Measurements from ENCODE around the gene PALD1.
"Not testable (repeated sequence)": the region's sequence is repeated elsewhere in the genome, so short reads cannot be mapped to it uniquely, and the experiment has no call there.

PALD1 gene

DNA sequence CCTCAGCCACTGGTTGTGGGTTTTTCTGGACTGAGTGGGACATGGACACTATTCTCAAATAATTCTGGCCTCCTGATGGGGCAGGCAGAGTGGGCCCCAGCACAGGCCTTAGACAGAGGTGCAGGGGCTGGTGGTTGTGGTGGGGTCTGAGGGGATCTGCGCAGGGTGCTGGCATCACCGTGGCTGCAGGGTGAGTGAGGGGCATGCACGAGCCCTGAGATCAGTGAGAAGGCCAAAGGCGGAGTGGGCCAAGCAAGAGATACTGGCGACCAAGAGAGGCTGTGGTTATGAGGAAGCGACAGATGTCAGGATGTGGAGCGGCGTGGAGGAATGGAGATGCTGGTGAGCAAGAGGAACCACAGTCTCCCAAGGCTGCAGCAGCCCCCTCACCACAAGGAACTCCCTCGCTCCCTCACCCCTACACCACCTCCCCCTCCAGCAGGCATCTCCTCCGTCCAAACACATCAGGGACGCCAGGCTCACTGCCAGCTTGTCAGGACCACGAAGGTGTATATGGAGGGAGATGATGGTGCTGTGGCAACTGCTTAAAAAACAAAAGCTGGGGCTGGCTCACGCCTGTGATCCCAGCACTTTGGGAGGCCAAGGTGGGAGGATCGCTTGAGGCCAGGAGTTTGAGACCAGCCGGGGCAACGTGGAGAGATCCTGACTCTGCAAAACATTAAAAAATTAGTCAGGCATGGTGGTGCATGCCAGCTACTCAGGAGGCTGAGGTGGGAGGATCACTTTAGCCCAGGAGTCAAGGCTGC, 114.4 kb downstream of the PALD1 start:
- no peak for DNase-seq

- no peak for DNase-seq
These were observed 114.9 kb downstream of the PALD1 start for GRCh38 chr10:70593513-70593890.

DNA sequence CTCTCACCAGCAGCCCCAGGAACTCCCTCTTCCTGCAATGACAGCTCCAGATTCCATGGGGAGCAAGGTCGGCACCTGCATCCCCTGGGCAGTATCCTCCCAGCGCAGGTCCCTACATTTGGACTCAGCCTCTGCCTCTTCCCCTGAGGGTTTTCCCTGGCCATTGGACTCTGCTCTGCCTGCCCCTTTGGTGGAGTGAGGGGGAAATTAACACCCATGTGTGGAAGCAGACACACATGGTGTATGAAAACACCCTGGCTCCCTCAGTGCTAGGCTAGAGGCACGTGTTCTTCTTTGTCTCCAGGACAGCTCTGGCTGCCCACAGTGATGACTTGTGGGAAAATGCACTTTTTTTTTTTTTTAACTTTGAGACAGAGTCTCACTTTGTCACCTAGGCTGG, 115.6 kb downstream of the PALD1 start:
- DNase-seq, result no peak

DNA sequence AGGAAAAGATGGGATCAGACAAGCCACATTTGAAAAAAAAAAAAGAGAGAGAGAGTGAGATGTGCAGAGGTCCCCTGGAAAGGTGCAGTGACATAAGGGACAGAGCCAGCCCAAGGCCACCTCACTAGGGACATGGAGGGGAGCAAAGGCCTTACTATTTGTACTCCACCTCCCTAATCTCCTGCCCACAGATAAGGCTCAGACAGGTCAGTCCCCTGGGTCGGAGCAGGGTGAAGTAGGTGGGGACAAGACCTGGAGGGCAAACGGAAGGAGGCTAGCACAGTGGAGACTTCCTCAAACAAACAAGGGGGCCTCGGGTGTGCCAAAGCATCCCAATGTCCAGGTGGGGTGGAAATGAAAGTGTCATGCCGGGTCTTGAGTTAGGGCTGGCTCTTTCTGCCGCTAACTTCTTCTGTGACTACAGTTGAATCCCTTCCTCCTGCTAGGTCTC, 117.0 kb downstream of the PALD1 start:
- DNase-seq, result no peak

DNA sequence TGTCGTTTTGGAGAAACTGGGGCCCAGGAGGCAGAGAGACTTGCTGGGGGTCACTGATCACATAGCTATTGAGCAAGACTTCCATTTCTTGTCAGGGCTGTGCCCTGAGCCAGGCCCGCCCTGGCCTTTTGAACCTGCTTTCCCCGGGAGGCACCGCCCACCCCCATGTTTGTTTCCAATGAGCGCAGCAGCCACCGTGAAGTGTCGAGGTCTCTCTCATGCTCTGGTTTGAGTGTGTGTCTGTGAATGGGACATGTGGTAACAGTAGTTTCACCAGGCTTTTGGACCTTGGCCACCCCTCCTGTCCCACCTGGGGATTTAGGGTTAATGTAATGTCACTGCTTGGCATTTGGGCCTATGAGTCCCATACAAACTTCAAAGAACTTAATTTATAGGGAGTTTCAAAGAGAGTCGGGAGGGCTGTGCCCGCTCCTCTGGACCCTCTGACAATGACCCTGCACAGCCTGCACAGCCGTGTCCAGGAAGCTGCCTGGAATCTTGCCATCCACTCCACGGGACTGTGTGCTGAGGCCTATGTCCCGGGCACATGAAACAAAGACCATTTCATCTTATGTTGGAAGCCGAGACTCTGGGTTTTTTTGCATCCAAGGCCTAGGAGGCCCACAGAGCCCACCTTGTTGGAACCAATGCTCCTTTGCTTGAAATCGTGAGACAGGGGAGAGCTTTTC, 117.7 kb downstream of the PALD1 start:
- no peak for DNase-seq

DNA sequence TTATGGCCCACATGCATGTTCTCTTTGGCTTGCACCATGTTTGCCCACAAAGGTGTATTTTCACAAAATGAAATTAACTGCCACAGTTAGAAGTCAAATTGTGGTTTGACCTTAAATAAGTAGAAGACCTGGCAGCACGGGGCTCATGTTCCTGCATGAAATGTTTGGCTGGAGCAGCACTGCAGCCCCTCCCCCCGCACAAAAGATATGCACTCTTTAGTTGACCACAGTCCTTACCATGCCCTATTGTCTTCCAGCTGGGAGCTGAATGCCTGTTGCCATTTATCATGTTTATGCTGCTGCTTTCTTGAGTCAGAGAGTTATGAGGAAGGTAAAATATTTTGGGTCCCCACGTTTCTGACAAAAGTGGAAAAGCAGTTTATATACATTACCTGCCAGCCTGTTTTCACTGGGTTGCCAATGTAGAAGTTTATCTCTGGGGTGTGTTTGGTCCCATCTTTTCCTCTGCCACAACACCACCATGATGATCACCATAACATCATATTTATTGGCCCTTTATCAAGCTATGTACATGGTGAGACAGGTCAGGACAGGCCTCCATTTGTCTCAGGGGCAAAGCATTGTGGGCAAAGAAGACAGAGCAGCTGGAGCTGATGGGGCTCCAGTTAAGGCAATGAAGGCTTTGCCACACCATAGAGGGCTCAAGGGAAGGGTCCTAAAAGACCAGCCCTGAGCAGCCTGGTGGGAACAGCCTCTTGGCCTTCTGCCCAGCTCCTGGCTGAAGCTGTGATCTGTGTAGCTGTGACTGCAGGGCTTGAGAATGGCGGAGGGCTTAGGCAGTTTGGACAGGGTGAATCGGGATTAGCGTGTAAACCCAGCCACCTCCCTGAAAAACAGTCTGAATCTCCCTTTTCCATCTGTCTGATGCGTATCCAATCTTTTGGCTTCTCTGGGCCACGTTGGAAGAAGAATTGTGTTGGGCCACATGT, 118.6 kb downstream of the PALD1 start:
- no peak for DNase-seq

DNA sequence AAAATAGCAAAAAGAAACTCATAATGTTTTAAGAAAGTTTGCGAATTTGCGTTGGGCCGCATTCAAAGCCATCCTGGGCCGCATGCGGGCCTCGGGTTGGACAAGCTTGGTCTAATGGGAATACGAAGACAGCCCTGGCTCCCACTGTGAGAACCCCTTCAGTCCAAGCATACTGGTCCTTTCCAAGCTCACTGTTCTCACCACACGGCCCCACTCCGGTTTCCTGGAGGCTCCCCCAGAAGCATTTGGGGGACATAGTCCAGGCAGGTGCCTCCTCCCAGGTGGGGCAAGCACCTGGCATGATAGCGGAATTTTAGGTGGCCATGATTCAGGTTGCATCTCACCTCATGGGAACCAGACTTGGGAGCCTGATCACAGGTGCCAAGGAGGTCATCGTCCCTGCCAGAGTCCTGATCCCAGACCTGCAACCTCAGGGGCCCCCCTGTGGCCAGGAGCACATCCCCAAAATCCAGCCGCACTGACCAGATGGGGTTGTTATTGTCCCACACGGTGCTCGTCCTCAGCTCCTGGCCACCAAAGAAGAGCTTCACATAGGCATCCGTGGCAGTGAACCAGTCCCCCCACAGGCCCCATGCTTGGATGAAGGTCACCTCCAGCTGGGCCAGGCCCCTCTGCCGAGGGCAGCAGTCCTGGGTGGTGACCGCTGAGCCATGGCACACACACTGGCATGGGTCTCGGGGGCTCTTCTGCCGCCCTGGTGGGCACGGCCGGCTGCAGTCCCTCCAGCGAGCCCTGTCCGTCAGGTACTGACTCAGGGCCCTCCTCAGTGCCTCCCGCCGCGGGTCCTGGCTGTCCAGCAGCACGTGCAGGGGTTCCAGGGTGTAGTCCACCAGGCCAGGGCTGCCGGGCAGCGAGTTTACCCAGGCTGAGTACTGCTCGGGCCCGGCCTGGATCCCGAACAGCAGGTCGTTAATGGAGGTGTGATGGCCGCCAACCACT, 119.6 kb downstream of the PALD1 start:
- no peak for DNase-seq

DNA sequence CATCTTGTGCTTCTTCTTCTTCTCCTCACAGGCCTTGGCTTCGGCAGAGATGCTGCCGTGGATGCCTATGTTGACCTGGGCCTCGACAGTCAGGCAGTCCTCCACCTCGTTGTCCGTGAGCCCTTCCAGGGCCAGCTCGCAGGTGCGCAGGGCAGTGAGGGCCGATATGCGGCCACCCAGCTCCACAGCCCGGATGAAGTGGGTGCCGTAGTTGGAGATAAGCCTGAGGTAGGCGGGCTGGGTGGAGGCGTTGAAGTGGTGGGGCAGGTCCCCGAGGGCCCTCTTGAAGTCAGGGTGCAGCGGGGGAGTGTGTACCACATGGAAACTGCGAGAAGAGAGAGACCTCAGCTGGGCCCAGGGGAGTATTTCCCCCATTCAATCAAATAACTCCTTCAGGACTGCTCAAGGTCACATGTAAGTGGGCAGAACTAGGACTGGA, 120.3 kb downstream of the PALD1 start:
- no peak for DNase-seq

DNA sequence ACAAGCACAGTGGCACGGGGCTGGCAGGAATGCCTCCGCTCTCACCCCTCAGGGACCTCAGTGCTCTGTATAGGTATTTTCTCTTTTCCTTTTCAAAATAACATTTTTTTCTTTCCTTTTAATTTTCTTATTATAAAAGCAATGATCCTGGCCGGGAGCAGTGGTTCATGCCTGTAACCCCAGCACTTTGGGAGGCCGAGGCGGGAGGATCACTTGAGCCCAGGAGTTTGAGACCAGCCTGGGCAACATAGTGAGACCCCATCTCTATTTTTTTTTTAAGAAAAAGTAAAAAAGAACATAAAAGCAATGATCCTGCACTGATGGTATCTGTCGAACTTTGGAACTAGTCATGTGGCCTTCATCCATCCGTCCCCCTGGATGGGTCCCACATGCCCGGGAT, 120.8 kb downstream of the PALD1 start:
- DNase-seq, result no peak

DNA sequence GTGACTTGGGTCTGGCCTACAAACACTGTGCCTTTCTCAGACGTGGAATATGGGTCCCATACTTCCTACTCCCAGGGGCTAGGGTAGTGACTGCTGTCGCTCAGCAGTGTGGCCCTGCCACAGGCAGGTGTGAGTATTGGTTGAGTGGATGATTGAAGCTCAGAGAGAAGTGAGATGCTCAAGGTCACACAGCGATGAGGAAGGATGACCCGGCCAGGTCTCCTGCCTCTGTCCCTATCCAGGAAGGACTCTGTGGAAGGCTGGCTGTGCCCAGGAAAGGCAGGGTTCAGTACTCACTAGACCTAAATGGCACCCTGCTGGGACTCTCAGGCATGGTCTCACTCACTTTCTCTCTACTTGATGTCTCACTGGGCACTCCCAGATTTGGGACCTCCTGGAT, 121.2 kb downstream of the PALD1 start:
- DNase-seq, result no peak

DNA sequence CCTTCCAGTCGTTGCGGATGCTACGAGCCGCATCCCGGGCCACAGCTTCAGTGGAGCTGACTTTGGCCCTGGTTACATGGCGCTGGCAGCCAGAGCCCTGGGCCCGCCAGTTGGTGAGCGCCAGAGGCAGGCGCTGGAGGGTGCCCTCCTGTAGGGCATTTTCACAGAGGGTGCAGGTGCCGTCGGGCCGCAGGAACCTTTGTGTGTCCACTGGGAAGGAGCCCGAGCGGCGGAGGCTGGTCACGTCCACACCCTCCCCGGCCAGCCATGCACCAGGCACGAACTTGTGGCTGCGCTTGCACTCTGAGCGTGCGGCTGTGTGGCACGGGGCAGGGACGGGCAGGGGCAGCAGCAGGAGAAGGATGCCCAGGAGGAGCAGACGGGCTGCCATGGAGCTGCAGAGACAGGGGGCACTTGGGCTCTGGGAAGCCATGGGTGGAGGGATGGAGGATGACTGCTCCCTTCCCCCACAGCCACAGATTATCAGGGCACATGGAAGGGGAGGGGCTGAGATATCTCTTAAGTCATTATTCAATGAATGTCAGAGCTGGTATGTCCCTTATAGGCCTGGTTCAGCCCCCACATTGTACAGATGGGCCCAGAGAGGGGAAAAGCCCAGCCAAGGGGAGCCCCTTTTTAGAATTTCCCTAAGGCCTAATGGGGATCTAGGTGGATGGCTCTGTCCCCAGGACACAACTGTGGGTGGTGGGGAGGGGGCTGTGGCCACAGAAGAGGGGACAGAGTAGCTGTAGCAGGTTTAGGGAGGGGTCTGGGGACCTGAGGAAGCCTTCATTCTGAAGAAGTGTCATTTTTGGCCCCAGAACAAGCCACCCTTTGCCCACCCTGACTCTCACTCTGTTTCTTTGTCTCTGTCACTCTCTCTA, 122.2 kb downstream of the PALD1 start:
- no peak for DNase-seq

DNA sequence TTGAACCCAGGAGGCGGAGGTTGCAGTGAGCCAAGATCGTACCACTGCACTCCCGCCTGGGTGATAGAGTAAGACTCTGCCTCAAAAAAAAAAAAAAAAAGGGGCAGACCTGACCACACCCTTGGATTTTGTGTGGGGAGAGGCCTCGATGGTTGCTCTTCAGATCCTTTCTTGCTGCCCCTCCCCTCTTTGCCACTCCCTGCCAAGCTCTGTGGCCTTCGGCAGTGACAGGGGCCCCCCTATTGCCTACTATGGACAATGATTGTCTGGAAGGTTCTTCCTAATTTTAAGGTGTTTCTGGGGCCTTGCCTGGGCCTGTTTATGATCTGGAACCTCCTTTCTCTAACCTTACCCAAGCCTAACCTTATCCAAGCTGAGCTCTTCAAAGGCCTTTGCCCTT, 123.2 kb downstream of the PALD1 start:
- peak; percentile 51 for DNase-seq

DNA sequence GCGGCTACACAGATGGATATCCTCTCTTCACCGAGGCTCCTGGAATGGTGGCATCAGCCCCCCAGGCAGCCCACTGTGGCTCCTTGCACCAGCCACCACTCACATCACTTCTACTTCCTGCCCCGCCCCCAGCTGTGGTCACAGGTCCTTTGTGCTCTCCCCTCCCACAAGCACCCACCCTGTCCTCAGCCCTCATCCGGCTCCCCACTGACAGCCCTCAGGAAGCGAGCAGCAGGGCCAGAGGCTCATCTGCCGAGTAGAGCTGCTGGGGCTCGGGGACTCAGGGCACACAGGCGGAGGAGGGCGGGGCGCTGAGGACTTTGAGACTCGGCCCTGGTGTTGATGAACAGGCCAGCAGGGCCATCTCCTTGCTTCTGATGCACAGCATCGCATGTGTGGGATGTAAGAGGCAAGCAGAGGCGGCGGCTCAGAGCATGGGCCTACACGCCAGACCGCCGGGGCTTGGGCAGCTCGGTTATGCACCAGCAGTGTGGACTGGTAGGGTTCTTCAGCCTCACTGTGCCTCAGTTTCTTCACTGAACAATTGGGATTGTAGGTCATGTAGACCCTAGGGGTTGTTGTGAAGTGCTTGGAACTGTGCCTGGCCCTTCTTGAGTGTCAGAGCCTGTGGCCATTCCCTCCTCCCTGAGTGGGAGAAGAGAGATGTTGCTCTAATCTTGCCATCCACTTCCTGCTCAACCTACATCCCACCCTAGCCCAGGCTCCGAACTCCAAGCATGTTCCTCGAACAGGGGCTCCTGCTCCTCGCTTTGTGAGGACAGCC, 124.3 kb downstream of the PALD1 start, which contains the start of gene PRF1:
Gene PRF1, minus strand, starts transcription at position 77 of the 784 bp plus-strand sequence. CDS start 1,839 bp downstream, outside the sequence.
- no peak for DNase-seq

DNA sequence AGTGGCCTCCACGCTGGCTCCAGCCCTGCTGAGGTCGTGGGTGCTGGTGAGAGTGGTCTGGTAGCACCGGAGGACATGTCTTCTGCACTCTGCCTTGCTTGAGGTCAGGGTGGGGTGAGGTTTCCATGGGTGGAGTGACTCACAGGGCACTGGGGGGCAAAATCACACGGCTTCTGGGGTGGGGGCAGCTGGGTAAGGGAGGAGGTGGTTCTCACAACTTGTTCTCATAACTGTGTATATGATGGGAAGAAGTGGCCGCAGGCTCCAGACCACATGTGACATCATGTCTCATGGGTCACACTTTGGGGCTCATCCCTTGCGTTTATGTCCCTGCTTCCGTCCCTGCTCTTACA, 124.9 kb downstream of the PALD1 start:
- DNase-seq, result no peak

- no peak for DNase-seq
These were observed 125.5 kb downstream of the PALD1 start for GRCh38 chr10:70604106-70604505.

DNA sequence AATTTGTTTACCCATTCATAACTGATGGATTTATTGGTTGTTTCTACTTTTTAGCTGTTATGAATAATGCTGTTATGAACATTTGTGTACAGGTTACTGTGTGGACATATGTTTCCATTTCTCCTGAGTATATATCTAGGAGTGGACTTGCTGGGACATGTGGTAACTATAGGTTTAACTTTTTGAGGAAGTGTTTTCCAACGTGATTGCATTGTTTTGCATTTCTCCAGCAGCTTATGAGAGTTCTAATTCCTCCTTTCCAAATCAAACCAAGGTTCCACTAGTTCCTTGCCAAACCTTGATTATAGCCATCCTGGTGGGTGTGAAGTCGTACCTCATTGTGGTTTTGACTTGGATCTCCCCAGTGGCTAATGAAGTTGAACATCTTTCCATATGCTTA, 126.6 kb downstream of the PALD1 start:
- DNase-seq, result no peak

GRCh38 chr10:70607936-70608335, 129.4 kb downstream of the PALD1 start:
- DNase-seq, result no peak

DNA sequence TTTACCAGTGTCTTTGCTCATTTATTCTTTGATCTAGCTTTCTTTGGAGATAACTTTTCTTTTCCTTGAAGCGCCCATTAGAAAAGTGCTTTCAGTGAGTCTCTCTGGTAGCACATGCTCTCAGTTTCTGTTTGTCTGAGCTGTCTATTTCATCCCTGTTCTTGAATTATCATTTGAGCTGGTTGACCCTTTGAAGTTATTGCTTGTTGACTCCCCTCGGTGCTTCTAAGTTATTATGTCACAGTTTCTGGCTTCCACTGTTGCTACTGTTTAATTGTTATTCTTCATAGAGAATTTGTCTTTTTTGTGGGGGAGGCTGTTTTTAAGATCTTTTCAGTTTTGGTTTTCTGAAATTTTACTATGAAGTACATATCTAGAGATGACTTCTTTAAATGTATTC, 135.4 kb downstream of the PALD1 start:
- no peak for DNase-seq

GRCh38 chr10:70614364-70614763, 135.8 kb downstream of the PALD1 start:
- not testable (repeated sequence) for DNase-seq

GRCh38 chr10:70615211-70615610, 136.6 kb downstream of the PALD1 start:
- DNase-seq, result no peak

Data from hematopoietic multipotent progenitor cell treated with erythropoietin and hydrocortisone succinate and interleukin-3 and kit ligand, for 8 days (in vitro differentiated cells).